COLO829 (cell line): Measurements from ENCODE around the gene KSR2.
"Not testable (repeated sequence)": the region's sequence is repeated elsewhere in the genome, so short reads cannot be mapped to it uniquely, and the experiment has no call there.

Experiments
- DNase-seq: peaks from one replicate; pipeline ENCODE4 v3.0.0; 2012; ENCODE audit warnings: low spot score

KSR2 gene

DNA sequence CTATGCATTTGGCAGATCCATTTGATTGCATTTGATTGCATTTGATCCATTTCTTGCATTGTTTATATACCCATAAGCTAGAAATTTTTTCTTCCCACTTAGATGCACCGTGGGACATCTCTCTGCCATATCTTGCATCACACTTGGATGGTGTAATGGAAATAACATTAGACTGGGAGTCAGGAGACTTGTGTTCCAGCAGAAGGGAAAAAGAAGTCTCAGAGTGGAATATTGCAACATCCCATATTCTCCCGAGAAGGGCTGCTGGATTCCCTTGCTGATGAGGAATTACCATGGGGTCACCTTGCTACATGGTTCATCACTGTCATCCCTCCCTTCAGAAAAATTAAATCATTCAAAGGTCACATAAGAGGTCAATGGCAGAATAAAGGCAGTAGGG, 78.1 kb downstream of the KSR2 start:
- no peak for DNase-seq

DNA sequence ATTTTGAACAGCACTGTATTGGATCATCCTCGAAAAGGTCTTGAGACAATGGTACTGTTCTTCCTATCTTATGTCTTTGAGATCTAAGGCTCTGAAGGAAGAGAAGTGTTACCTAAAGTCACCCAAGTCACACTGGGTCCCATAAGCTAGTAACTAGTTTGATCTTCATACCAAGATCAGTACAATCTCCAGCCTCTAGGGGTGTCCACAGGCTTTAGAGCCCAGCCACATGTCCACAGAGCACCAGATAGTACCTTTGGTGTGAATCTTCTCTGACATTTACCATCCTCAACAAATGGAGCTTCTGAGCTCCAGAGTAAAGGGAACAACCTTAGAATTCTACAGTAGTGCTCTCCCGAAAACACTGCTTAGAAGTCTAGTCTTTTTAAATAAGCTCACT, 78.7 kb downstream of the KSR2 start:
- no peak for DNase-seq

DNA sequence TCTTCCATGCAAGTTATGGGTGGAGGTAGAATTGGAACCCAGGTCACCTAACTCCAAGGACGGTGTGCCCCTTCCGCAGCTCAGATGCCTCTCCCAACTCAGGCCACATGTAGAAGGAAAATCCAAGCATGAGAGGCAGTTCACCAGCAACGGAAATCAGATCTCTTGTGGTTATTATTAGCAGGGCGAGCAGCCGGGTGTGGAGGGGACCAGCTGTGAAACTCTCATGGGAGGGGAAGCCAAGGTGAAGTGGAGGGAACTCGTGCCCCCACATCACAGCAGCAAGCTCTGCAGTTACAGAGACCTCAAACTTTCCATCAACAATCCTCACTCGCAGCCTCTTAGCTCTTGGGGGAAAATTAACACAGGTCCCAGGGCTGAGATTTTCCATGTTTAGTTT, 79.7 kb downstream of the KSR2 start:
- no peak for DNase-seq

DNA sequence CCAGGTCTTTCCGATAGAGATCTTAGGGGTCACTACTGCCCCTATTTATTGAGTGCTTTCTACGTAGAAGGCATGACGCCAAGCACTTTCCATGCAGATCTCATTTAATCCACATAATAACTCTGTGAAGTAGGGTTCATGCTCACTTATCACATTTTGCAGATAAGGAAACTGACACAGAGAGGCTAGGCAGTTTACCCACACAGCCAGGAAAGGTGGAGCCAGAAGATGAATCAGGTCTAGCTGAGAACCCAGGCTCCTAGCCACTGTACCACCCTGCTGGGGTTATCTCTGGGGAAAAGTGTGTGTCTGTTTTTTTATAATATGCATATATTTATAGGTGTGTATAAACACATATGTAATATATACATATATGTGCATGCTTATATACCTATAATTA, 83.6 kb downstream of the KSR2 start:
- DNase-seq = no peak

DNA sequence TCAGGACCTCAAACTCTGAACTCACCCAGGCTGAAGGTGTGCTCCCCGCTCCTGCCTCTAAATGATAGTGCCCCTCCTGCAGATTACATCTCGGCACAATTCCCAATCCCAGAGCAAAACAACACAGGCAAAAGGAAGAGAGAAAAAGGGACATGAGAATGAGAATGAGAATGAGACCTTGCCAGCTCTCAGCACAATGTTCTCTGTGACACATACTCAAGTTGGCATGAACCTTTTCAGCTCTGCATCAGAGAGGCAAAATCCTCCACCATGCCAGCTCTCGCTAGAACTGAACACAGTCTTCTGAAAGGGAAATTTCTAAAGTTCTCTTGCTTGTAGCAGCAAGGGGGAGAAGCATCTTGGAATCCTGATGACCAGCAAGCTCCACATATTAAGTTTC, 84.6 kb downstream of the KSR2 start:
- DNase-seq = no peak

DNA sequence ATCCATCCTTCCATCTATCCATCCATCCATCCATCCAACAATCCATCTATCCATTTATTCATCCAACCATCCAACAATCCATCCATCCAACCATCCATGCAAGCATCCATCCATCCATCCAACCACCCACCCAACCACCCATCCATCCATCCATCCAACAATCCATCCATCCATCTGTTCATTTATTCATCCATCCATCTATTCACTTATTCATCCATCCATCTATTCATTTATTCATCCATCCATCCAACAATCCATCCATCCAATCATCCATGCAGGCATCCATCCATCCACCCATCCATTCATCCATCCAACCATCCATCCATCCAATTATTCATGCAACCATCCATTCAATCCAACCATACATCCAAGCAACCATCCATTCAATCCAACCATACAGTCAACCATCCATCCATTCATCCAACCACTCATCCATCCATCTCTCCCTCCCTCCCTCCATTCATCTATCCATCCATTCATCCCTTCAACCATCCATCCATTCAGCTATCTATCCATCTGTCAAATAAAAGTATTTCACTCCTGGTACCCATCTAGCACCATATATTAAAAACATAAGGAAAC, 86.1 kb downstream of the KSR2 start:
- DNase-seq = no peak

DNA sequence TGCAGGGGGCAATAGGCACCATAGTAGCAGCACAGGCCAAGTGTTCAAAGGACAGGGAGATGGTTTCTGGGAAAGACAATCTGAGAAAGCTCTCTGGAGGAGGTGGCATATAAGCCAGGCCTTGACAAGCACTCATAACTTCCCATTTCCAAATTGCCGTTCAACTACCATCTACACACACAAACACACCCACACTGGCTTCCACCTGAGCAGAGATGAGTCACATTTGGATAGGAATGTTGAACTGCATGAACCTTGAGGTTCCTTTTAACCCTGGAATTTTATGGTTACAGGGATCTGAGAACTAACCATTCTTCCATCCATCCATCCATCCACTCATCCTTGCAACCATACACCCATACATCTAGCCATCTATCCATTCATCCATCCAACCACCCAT, 86.6 kb downstream of the KSR2 start:
- no peak for DNase-seq

DNA sequence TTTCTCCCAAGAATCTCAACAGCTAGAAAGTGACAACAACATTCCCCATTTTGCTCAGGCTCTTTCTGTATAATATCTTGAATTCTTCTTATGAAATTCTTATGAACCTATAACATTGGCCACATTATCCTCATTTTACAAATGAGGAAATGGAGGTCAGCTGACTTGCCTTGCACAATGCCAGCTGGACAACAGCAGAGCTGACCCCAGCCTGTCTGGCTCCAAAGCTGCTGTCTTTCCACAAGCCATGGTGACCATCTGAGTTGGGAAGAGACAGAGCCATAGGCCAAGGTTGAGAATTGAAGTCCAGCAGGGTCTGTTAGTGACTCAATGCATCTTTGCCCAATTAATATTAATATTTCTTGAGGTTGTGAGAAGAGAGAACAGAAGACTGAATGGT, 87.3 kb downstream of the KSR2 start:
- no peak for DNase-seq

DNA sequence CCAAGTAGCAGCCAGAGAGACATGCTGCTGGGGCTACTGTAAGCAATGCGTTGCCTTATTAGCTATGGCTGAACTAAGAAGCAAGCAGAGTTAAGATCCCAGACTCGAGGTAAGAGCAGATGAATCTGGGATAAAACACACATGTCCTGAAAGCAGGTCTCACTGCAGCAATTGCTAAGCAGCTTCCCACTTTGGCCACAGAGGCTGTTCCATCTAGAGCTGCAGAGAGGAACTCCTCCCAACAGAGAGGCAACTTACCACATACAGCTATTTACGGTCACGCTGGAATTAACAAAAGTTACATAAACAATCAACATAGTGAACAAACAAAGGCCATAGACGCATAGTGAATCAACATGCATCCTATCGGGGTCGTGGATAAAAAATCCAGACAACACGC, 90.2 kb downstream of the KSR2 start:
- no peak for DNase-seq

DNA sequence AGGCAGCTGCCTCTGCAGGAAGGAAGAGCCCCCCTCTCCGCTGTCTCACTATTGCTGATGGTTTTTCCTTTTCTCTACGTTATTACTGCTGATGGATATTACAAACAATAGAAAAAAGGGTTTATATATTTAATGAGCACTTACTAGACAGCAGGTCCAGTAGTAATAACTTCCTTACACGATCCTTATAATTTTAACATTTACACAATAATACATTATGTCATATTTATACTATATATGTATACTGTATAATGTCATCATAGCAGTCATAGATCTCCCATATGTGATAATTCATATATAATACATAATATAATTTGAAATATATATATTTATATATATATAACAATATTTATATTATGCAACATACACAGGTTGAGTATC, 92.4 kb downstream of the KSR2 start:
- no peak for DNase-seq

DNA sequence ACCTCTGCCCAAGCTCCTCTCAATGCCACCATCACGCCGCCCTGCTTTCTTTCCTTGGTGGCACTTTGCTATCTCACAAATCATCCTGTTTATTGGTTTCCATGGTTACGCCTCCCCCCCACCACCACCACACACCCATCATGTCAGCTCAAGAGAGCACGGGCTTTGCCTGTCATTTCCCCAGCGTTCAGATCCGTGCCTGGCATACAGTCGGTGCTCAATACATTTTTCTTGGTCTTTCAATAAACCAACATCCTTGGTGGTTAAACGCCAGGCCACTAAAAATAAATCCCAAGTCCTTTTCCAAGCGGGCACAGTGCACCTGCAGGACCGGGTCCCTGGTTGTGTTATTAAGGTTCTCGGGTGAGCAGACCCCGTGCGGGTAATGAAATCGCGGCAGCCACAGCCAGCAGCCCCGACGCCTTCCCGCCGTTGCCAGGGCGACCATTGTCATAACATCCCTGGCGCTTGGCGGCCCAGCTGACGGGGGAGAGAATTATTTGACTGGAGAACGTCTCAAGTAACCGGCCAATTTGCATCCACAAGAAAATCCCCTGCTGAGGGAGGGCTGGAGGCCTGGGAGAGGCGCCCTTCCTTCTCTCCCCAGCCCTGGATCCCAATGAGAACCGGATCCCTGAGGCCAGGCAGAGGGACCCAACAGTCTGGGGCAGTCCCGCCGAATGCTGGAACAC, 92.9 kb downstream of the KSR2 start:
- no peak for DNase-seq

DNA sequence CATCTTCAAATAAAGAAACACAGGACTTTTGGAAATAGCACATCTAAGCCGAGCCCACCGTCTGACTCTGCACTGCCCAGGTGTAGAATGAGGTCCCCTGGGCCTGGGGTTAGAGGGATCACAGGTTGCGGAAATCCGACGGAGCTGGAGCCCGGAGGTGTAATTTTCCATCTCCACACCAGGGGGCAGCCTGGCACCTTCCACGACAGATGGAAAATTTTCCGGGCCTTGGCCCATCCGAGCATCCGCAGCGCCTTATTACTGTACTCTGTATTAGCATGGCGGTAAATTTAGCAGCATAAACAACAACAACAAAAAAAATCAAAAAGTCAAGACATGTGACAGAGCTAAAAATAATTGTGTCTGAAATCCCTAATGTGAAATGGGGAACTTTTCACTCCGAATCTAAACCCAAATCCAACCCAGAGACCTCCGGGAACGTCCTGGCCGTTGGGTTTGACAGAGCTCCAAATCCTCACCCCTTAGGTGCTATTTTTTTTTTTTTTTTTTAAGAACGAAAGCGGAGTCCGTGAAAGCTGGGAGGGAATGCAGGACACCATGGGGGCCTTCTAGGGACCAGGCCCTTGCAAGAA, 93.9 kb downstream of the KSR2 start:
- DNase-seq = peak; percentile 62

DNA sequence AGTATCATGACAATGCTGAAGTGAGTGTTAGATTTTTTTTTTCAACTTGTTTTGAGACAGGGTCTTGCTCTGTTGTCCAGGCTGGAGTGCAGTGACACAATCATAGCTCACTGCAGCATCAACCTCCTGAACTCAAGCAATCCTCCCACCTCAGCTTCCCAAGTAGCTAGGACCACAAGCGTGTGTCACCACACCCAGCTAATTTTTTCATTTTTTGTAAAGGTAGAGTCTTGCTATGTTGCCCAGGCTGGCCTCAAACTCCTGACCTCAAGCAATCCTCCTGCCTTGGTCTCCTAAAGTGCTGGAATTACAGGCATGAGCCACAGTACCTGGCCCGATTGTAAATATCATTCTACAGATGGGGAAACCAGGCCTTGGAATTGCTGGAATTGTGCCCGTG, 94.6 kb downstream of the KSR2 start:
- not testable (repeated sequence) for DNase-seq

DNA sequence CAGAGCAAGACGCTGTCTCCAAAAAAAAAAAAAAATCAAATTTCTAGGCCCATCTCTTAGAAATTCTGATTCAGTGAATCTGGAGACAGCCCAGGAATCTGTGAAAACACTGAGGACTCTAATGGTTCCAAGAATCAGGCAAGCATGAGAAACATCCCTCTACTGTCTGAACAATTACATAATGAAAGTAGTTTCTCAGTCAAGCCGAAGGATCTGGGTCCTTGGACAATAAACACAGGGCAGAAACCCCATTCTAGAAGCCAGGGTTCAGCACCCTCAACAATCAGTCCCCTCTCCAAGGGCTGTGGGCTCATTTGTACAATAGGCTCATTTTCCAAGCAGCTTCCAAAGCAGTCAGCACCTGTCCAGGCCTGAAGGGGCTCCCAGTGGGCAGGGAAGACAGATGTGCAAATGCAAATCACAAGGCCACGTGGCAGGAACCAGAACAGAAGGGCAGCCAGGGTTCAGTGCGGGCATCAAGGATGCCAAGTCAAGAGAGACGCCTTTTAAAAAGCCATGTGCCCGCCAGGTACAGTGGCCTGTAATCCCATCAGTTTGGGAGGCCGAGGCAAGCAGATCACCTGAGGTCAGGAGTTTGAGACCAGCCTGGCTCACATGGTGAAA, 96.1 kb downstream of the KSR2 start:
- DNase-seq = no peak

DNA sequence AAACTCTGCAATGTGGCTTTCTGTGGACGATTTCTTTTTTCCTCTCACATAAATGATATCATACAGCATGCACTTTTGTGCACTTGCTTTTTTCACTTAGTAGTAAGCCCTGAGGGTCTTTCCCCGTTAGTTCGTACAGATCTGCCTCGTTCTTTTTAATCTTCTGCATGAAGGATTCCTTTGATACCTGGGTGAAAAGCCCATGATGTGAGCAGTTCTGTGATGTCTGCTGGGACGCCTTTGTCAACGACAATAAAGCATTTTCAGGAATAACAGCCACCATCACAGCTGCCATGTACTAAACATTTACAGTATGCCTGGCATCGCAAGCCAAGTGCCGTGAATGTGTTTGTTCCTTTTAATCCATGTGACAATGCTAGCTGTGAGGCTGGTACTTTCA, 99.2 kb downstream of the KSR2 start:
- no peak for DNase-seq

DNA sequence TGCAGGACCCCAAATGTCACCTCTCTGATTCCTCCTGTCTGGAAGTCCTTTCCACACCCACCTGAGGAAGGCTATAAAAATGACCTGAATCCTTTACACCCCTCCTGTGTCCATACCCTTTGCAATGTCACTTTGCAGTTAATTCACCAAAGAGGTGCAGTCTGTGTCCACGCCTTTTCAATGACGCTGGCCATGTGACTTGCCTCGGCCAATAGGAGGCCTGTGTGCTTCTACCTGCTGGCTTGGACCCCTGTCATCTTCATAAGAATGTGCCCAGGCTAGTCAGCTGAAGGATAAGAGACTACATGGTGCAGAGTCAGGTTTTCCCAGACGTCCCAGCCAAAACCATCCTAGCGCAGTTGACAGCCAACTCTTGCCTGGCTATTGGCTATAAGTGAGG, 101.4 kb downstream of the KSR2 start:
- DNase-seq = no peak

DNA sequence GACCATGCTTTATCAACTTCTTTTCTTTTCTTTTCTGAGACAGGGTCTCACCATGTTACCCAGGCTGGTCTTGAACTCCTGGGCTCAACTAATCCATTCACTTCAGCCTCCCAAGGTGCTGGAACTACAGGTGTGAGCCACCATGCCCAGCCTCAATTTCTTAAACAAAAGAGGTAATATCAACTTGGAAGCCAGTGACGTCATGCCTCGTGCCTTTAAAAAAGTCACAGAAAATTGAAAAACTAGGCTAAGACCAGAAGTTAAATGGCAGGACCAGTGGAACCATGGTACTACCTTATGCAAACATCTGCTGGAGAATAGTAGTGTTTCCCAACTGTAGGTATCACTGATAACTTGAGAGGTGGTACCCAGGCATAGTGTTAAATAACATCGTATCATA, 103.3 kb downstream of the KSR2 start:
- no peak for DNase-seq

DNA sequence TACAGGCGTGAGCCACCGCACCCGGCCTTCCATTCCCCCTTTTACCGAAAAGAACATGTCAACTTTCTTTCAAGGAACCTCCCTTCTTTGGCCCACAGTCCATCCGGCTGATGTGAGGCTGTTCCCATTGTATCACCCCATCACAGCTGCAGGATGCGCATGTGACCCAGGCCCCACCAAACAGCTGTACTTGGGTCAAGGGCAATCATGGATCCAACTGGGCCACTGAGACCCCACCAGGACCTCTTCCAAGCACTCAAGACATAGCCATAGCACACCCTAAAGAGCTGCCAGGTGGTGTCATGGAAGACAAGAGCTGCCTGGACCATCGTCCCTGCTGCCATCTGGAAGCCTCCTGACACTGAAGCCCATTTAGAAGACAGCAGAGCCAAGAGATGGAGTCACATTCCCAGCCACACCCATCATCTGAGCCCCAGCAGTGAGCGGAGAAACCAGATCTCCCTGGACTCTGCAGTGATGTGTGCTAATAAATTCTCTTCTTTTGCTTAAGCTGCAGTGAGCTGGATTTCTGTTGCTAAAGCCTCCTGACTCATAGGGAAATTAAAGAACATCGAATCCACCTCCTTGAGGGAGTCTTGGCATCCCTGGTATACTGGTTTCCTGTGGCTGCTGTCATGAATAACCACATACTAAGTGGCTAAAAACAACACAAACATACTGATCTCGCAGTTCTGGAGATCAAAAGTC, 105.6 kb downstream of the KSR2 start:
- no peak for DNase-seq

DNA sequence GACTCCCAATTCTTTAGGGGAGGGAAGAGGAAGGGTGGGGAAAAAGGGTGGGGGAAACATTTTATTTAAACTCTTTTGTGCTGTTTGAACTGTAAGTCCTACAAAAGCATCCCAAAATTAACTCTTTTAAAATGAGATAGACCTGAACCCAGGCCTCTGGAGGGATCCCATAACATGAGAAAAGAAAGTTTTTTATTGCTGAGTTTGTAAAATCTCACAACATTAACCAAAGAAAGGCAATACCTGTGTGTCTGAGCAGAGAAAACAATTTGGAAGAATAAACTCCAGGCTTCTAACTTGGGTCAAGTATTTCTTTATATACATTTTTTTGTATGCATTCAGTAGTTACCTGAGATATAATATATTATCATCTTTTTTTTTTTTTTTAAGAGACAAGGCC, 107.1 kb downstream of the KSR2 start:
- no peak for DNase-seq

DNA sequence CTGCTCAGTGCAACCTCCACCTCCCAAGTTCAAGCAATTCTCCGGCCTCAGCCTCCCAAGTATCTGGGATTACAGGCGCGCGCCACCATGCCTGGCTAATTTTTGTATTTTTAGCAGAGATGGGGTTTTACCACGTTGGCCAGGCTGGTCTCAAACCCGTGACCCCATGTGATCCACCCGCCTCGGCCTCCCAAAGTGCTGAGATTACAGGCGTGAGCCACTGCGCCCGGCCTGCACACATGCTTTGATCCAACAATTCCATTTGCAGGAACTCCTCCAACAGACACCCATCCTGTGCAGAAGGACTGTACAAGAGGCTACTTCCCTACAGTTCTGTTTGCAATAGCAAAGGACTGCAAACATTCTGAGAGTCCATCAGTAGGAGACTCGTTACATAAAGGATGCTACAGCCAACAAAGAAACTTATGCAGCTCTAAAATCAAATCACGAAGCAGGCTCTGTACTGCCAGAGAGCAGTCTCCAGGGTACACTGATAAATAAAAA, 108.0 kb downstream of the KSR2 start:
- not testable (repeated sequence) for DNase-seq

DNA sequence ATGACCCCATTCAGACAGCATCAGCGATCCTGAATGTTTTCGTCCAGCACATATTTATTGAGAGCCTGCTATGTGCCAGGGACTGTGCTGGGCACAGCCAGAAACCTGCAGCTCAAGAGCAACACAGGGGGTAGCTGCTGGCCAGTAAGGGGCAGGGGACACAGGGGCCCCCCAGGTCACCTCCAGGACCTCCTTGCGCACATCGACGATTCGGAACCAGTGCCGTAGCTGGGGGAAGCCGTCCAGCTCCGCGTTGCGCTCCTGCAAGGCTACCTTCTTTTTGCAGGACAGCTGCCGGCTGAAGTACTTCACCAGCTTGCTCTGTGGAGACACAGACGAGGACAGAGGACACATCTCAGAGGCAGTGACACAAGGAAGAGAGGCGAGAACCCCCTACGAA, 108.7 kb downstream of the KSR2 start:
- no peak for DNase-seq
